Thymus (tissue), 11 donors: ENCODE data around the gene RGS6. TPM values are rescaled to one million over a fixed set of nuclear protein-coding genes. Genes with fewer than 3 reads are reported as not detected.

Experiments
- DNase-seq, 9 donors: peaks; one replicate each; pipeline ENCODE4 v3.0.0-alpha.2; 2013; ENCODE audit warnings: low spot score in 9 of 9, low read depth in 6 of 9, missing footprints in 1 of 9
- H3K27ac ChIP-seq, 2 donors: one replicate each; pipeline ENCODE4 v1.5.1; 2013; ENCODE audit warnings: control low read depth in 1 of 2, low read depth in 1 of 2, low read length in 1 of 2, mild to moderate bottlenecking in 1 of 2, moderate library complexity in 1 of 2
- H3K27me3 ChIP-seq, 2 donors: one replicate each; pipeline ENCODE4 v1.5.1; 2013; ENCODE audit warnings: low read length in 1 of 2; ENCODE audit not compliant: control insufficient read depth in 2 of 2, insufficient read depth in 1 of 2
- H3K36me3 ChIP-seq, 2 donors: one replicate each; pipeline ENCODE4 v1.5.1; 2013; ENCODE audit warnings: low read length in 1 of 2, mild to moderate bottlenecking in 1 of 2, moderate library complexity in 1 of 2; ENCODE audit not compliant: control insufficient read depth in 2 of 2, insufficient read depth in 2 of 2
- H3K4me1 ChIP-seq, 2 donors: one replicate each; pipeline ENCODE4 v1.5.1; 2013; ENCODE audit warnings: low read length in 2 of 2; ENCODE audit not compliant: control insufficient read depth in 2 of 2, insufficient read depth in 2 of 2
- H3K4me3 ChIP-seq, 2 donors: one replicate each; pipeline ENCODE4 v1.5.1; 2013; ENCODE audit warnings: low read length in 2 of 2, control low read depth in 1 of 2, mild to moderate bottlenecking in 1 of 2
- H3K9me3 ChIP-seq, 2 donors: one replicate each; pipeline ENCODE4 v1.5.1; 2013; ENCODE audit warnings: low read length in 1 of 2, mild to moderate bottlenecking in 1 of 2; ENCODE audit not compliant: control insufficient read depth in 2 of 2, insufficient read depth in 1 of 2
- WGBS: extraction: QIAGEN DNeasy Blood & Tissue Kit; methylation state at CpG from one replicate; pipeline ENCODE4 v1.1.7; 2013; 5-methylcytosine and 5-hydroxymethylcytosine counted together
- polyA plus RNA-seq: library from polyadenylated mRNA; stranded (reverse); fragments of 200-250 nt; gene quantifications from one replicate; pipeline ENCODE4 v1.2.3, GENCODE V29; 2013
- total RNA-seq: library from RNA; stranded (reverse); fragments of 120-200 nt; gene quantifications from one replicate; pipeline ENCODE4 v1.2.4, GENCODE V29; 2013
- donor health status: healthy.

The RGS6 gene
- total and polyA plus RNA-seq, 2 donors: 0.28 to 0.80 TPM

- Histone ChIP-seq H3K4me1 (no peaks in the 10 kb centered on the region), H3K4me3 (no peak overlapping the region), H3K27me3 (no peaks in the 10 kb centered on the region), H3K36me3 (no peaks in the 10 kb centered on the region), H3K9me3 (no peaks in the 10 kb centered on the region), H3K27ac (no peak overlapping the region)
- WGBS: 33% methylated on average over 1 of the region's 1 CpG
- DNase-seq: no peak
These were observed 498.2 kb downstream of the RGS6 start for GRCh38 chr14:72430457-72430856.

- Histone ChIP-seq H3K27ac (no peak overlapping the region), H3K27me3 (no peaks in the 10 kb centered on the region), H3K9me3 (no peaks in the 10 kb centered on the region), H3K4me3 (no peak overlapping the region), H3K36me3 (no peaks in the 10 kb centered on the region), H3K4me1 (no peaks in the 10 kb centered on the region)
- no peak for DNase-seq
- WGBS: 92% methylated on average over 5 of the region's 5 CpGs
These were observed 500.5 kb downstream of the RGS6 start for GRCh38 chr14:72432748-72433147.

GRCh38 chr14:72433511-72433910 is 501.3 kb downstream of the RGS6 start:
- H3K4me1 ChIP-seq: peaks cover 0 to 3% of the 10 kb centered on the region in 2 donors
- H3K27ac ChIP-seq: no peak overlapping the region
- H3K4me3 ChIP-seq: no peak overlapping the region
- H3K27me3 ChIP-seq: no peaks in the 10 kb centered on the region
- DNase-seq: no peak
- H3K36me3 ChIP-seq: no peaks in the 10 kb centered on the region
- 95% methylated on average over 6 of the region's 6 CpGs for WGBS
- no peaks in the 10 kb centered on the region for H3K9me3 ChIP-seq

GRCh38 chr14:72434856-72435255 is 502.6 kb downstream of the RGS6 start:
- WGBS: 90% methylated on average over 2 of the region's 2 CpGs
- Histone ChIP-seq H3K4me3 (no peak overlapping the region), H3K9me3 (no peaks in the 10 kb centered on the region), H3K27ac (no peak overlapping the region), H3K27me3 (no peaks in the 10 kb centered on the region), H3K36me3 (no peaks in the 10 kb centered on the region), H3K4me1 (peaks cover 0 to 16% of the 10 kb centered on the region in 2 donors)
- DNase-seq: no peak

- Histone ChIP-seq H3K4me1 (peaks cover 4 to 52% of the 10 kb centered on the region in 2 donors), H3K27me3 (no peaks in the 10 kb centered on the region), H3K4me3 (no peak overlapping the region), H3K27ac (no peak overlapping the region), H3K36me3 (no peaks in the 10 kb centered on the region), H3K9me3 (no peaks in the 10 kb centered on the region)
- DNase-seq: peak in 3 of 9 donors; percentile 9 to 51 (median 25)
- 8% methylated on average over 4 of the region's 4 CpGs for WGBS
These were observed 507.5 kb downstream of the RGS6 start for GRCh38 chr14:72439707-72440106.

- H3K27me3 ChIP-seq: no peaks in the 10 kb centered on the region
- H3K4me3 ChIP-seq: no peak overlapping the region
- 96% methylated on average over 2 of the region's 2 CpGs for WGBS
- H3K4me1 ChIP-seq: peaks cover 4 to 51% of the 10 kb centered on the region in 2 donors
- DNase-seq: no peak
- H3K9me3 ChIP-seq: no peaks in the 10 kb centered on the region
- H3K27ac ChIP-seq: no peak overlapping the region
- H3K36me3 ChIP-seq: no peaks in the 10 kb centered on the region
These were observed 511.0 kb downstream of the RGS6 start for GRCh38 chr14:72443256-72443655.

- no peaks in the 10 kb centered on the region for H3K36me3 ChIP-seq
- H3K9me3 ChIP-seq: no peaks in the 10 kb centered on the region
- no peak overlapping the region for H3K27ac ChIP-seq
- DNase-seq: peak in 1 of 9 donors; percentile 46
- no peak overlapping the region for H3K4me3 ChIP-seq
- 10% methylated on average over 8 of the region's 8 CpGs for WGBS
- H3K4me1 ChIP-seq: peaks cover 4 to 45% of the 10 kb centered on the region in 2 donors
- no peaks in the 10 kb centered on the region for H3K27me3 ChIP-seq
These were observed 511.8 kb downstream of the RGS6 start for GRCh38 chr14:72443991-72444441.

- Histone ChIP-seq H3K27me3 (no peaks in the 10 kb centered on the region), H3K4me3 (no peak overlapping the region), H3K27ac (no peak overlapping the region), H3K4me1 (peaks cover 4 to 38% of the 10 kb centered on the region in 2 donors), H3K36me3 (no peaks in the 10 kb centered on the region), H3K9me3 (no peaks in the 10 kb centered on the region)
- DNase-seq: no peak
- 85% methylated on average over 6 of the region's 6 CpGs for WGBS
These were observed 512.5 kb downstream of the RGS6 start for GRCh38 chr14:72444701-72445100.

GRCh38 chr14:72448212-72448611 is 516.0 kb downstream of the RGS6 start:
- no peaks in the 10 kb centered on the region for H3K27me3 ChIP-seq
- no peak overlapping the region for H3K4me3 ChIP-seq
- no peaks in the 10 kb centered on the region for H3K36me3 ChIP-seq
- 92% methylated on average over 2 of the region's 2 CpGs for WGBS
- DNase-seq: peak in 1 of 9 donors; percentile 22
- no peaks in the 10 kb centered on the region for H3K9me3 ChIP-seq
- peaks cover 9 to 42% of the 10 kb centered on the region in 2 donors for H3K4me1 ChIP-seq
- H3K27ac ChIP-seq: no peak overlapping the region
